ENCODE results near the gene BMPER. TPM values are rescaled to one million over a fixed set of nuclear protein-coding genes. Genes with fewer than 3 reads are reported as not detected.

BMPER gene
- total RNA-seq, 6 donors from 2014 or later: 2.5 to 15.6 (median 9.4) TPM

DNA sequence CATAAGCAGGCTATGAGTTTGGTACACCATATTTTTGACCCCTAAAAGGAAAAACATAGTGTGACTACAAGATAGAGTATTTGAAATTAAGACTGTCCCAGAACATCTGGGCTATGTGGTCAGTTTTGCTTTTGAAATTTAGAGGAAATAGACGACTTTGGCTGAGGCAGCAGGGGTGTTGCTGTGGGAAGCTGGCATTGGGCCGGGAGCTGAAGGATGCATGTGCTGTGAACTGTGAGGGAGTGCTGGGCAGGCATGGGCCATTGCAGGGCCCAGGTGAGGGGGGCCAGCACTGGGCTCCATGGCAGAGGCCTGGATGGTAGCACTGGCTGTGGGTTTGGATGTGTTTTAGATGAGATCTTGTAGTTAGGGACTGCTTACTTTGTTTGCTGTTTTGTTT, 168.3 kb downstream of the BMPER start:
- TF ChIP-seq POLR2A (IDR thresholded peaks at IDR 0.05) (no peak), POLR2AphosphoS5 (IDR thresholded peaks at IDR 0.05) (no peak), EP300 (IDR thresholded peaks at IDR 0.05) (no peak)
- TF ChIP-seq, protein P1, sequence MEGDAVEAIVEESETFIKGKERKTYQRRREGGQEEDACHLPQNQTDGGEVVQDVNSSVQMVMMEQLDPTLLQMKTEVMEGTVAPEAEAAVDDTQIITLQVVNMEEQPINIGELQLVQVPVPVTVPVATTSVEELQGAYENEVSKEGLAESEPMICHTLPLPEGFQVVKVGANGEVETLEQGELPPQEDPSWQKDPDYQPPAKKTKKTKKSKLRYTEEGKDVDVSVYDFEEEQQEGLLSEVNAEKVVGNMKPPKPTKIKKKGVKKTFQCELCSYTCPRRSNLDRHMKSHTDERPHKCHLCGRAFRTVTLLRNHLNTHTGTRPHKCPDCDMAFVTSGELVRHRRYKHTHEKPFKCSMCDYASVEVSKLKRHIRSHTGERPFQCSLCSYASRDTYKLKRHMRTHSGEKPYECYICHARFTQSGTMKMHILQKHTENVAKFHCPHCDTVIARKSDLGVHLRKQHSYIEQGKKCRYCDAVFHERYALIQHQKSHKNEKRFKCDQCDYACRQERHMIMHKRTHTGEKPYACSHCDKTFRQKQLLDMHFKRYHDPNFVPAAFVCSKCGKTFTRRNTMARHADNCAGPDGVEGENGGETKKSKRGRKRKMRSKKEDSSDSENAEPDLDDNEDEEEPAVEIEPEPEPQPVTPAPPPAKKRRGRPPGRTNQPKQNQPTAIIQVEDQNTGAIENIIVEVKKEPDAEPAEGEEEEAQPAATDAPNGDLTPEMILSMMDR (IDR thresholded peaks at IDR 0.05): no peak
- no peaks in the 10 kb centered on the region for H3K27me3 ChIP-seq
- peak in 1 of 2 donors; percentile 43 for ATAC-seq (ENCODE audit: low FRiP score in 2 of 2)
- WGBS, 2 donors: 42 to 58% methylated on average over 2 of the region's 2 CpGs
- H3K27ac ChIP-seq: no peak overlapping the region
- H3K36me3 ChIP-seq: no peaks in the 10 kb centered on the region
- H3K4me1 ChIP-seq: peaks cover 0 to 4% (median 0%) of the 10 kb centered on the region in 4 donors
- H3K9me3 ChIP-seq: no peaks in the 10 kb centered on the region
- H3K4me3 ChIP-seq: no peak overlapping the region
- DNase-seq: peak in 1 of 2 donors; percentile 42

GRCh38 chr7:34074421-34074820, 169.1 kb downstream of the BMPER start:
- DNase-seq (no peak), ATAC-seq (ENCODE audit: low FRiP score in 2 of 2) (no peak)
- H3K4me1 ChIP-seq: peaks cover 0 to 4% (median 0%) of the 10 kb centered on the region in 4 donors
- no peak overlapping the region for H3K27ac ChIP-seq
- WGBS, 2 donors: 81 to 86% methylated on average over 7 of the region's 7 CpGs
- H3K36me3 ChIP-seq: no peaks in the 10 kb centered on the region
- H3K9me3 ChIP-seq: no peaks in the 10 kb centered on the region
- TF ChIP-seq EP300 (IDR thresholded peaks at IDR 0.05) (no peak), POLR2A (IDR thresholded peaks at IDR 0.05) (no peak), POLR2AphosphoS5 (IDR thresholded peaks at IDR 0.05) (no peak)
- TF ChIP-seq, protein P1 (IDR thresholded peaks at IDR 0.05): no peak
- H3K27me3 ChIP-seq: no peaks in the 10 kb centered on the region
- H3K4me3 ChIP-seq: no peak overlapping the region

DNA sequence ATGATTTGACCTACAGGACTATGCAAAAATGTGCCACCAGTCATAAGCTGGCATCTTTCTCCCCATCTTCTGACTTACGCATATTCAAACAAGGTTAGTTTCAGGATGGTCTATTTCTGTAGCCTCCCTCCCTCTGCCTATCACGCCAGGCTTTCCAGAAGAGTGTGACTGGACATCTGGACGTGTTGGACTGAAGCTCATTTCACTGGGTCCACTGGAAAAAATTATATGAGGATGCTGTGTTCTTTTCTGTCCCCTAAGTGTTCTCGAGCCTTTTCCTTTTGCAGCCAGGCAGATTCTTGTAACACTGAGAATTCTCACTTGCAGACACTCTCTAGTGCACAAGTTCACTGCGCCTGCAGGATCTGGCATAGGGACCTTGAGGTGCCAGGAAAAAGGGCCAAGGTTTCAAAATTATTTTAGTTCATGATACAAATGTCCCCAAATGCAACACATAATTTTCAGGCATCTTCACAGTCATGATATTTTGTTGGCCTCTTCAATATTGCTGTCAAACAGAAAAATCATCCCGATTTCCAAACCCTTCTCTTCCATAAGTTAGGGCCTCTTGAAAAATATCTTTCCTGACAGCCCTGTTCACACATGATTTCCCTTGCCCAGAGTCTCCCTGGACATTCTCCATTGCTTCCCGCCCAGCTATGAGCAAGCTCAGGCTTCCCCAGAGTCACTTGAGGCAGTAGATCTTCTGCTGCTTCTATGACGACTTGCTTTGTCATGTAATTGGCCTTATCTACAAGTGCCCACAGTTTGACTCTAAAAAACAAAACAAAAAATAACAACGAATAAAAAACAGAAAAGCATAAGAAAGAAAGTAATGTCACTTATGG, 170.4 kb downstream of the BMPER start:
- H3K9me3 ChIP-seq: no peaks in the 10 kb centered on the region
- H3K36me3 ChIP-seq: peaks cover 0 to 6% (median 0%) of the 10 kb centered on the region in 4 donors
- H3K27me3 ChIP-seq: no peaks in the 10 kb centered on the region
- no peak for TF ChIP-seq POLR2AphosphoS5 (IDR thresholded peaks at IDR 0.05)
- TF ChIP-seq, protein P1 (IDR thresholded peaks at IDR 0.05): no peak
- no peak overlapping the region for H3K4me3 ChIP-seq
- WGBS, 2 donors: 78 to 79% methylated on average over 9 of the region's 9 CpGs
- H3K4me1 ChIP-seq: peaks cover 0 to under 1% (median 0%) of the 10 kb centered on the region in 4 donors
- DNase-seq: no peak
- peak in 1 of 2 donors; percentile 82 for ATAC-seq (ENCODE audit: low FRiP score in 2 of 2)
- no peak overlapping the region for H3K27ac ChIP-seq

- DNase-seq (no peak), ATAC-seq (ENCODE audit: low FRiP score in 2 of 2) (no peak)
- Histone ChIP-seq H3K9me3 (no peaks in the 10 kb centered on the region), H3K27ac (no peak overlapping the region), H3K4me3 (no peak overlapping the region), H3K36me3 (peaks cover 0 to 6% (median 0%) of the 10 kb centered on the region in 4 donors), H3K4me1 (no peaks in the 10 kb centered on the region), H3K27me3 (no peaks in the 10 kb centered on the region)
- 89 to 91% methylated on average over 2 of the region's 2 CpGs for WGBS, 2 donors
- TF ChIP-seq, protein P1 (IDR thresholded peaks at IDR 0.05): no peak
- no peak for TF ChIP-seq EP300 (IDR thresholded peaks at IDR 0.05)
- no peak for TF ChIP-seq POLR2AphosphoS5 (IDR thresholded peaks at IDR 0.05)
- TF ChIP-seq POLR2A (IDR thresholded peaks at IDR 0.05): no peak
Observed at GRCh38 chr7:34077168-34077567, 171.8 kb downstream of the BMPER start.

All from upper lobe of left lung (tissue), 6 donors.